Osteoblast (primary cell): ENCODE results near the gene PRKAR2B. TPM values are rescaled to one million over a fixed set of nuclear protein-coding genes. Genes with fewer than 3 reads are reported as not detected.

ENCODE experiments used
- DNase-seq: peaks from one replicate; pipeline ENCODE4 v3.0.0; 2011; ENCODE audit warnings: low spot score, mixed read lengths; ENCODE audit not compliant: insufficient read length; ENCODE audit errors: missing footprints
- H2AFZ ChIP-seq: 2 replicates; pipeline ENCODE4 v1.6.0; 2011; ENCODE audit warnings: mild to moderate bottlenecking, low read length
- H3K27ac ChIP-seq: 2 replicates; pipeline ENCODE4 v1.5.1; 2011; ENCODE audit warnings: mild to moderate bottlenecking, low read depth, low read length, moderate library complexity
- H3K27me3 ChIP-seq: 2 replicates; pipeline ENCODE4 v1.6.0; 2012; ENCODE audit warnings: mild to moderate bottlenecking, control low read depth, inconsistent platforms, low read length, moderate library complexity; ENCODE audit not compliant: insufficient read depth
- H3K36me3 ChIP-seq: 2 replicates; pipeline ENCODE4 v1.5.1; 2011; ENCODE audit warnings: mild to moderate bottlenecking, low read length, control low read depth, moderate library complexity; ENCODE audit not compliant: insufficient read depth
- H3K4me1 ChIP-seq: 2 replicates; pipeline ENCODE4 v1.5.1; 2011; ENCODE audit warnings: mild to moderate bottlenecking, low read length, control low read depth, moderate library complexity; ENCODE audit not compliant: insufficient read depth
- H3K4me2 ChIP-seq: 2 replicates; pipeline ENCODE4 v1.6.0; 2011; ENCODE audit warnings: mild to moderate bottlenecking, low read length; ENCODE audit not compliant: insufficient read depth
- H3K4me3 ChIP-seq: fragments of 200-600 bp; sonication (generic); 3 replicates; pipeline ENCODE4 v1.5.1; 2012; ENCODE audit warnings: mild to moderate bottlenecking, low read length, inconsistent platforms; ENCODE audit not compliant: insufficient read depth
- H3K79me2 ChIP-seq: 2 replicates; pipeline ENCODE4 v1.6.0; 2012; ENCODE audit warnings: mild to moderate bottlenecking, low read length, control low read depth, inconsistent platforms; ENCODE audit not compliant: insufficient read depth
- H3K9me3 ChIP-seq: 2 replicates; pipeline ENCODE4 v1.5.1; 2011; ENCODE audit warnings: low read depth, low read length, control low read depth
- H4K20me1 ChIP-seq: 2 replicates; pipeline ENCODE4 v1.6.0; 2012; ENCODE audit warnings: mild to moderate bottlenecking, low read length, control low read depth; ENCODE audit not compliant: insufficient read depth
- total RNA-seq: library from RNA; depleted of rRNA; stranded (reverse); fragments of >200 nt; gene quantifications from 2 replicates; pipeline ENCODE4 v1.2.3, GENCODE V29; 2012
- TF ChIP-seq, protein P1 (sequence below): IDR thresholded peaks from 2 replicates; pipeline ENCODE4 v1.5.1; 2011; ENCODE audit warnings: mild to moderate bottlenecking, low read depth, low read length, moderate library complexity; ENCODE audit errors: extremely low read depth

Gene PRKAR2B
- total RNA-seq, 1 donor = 2.5 TPM

DNA sequence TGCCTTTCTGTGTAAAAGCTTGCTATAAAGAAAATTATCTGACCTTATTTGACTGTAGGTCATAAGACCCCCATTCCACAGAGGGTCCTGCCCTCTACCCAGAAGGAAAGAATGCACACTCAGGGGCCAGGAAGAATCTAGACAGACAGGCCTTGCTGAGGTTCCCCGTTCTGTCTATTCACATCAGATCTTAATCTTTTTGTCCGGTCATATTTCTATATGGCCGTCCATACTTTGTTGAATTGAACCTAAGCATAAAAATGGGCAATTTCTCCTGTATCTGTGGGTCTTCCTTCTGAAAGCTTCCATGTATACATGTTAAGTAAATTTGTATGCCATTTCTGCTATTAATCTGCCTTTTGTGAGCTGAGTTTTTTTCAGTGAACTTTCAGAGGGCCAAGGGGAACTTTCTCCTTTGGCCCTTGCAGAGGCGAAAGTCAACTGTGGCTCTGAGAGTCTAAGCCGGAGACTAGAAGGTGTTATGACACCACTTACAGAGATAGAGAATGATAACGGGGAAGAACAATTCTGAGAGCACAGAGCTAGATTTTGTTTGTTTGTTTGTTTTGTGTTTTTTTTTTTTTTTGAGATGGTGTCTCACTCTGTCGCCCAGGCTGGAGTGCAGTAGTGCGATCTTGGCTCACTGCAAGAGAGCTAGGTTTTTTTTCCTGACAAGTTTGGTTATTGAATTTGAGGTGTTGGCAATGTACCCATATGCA is 11.6 kb upstream of the PRKAR2B start:
- no peak overlapping the region for H3K4me2 ChIP-seq
- H3K79me2 ChIP-seq = no peaks in the 10 kb centered on the region
- H3K4me3 ChIP-seq = no peak overlapping the region
- H4K20me1 ChIP-seq = no peaks in the 10 kb centered on the region
- peaks cover 5% of the 10 kb centered on the region for H3K4me1 ChIP-seq
- H3K36me3 ChIP-seq = no peaks in the 10 kb centered on the region
- DNase-seq = no peak
- H2AFZ ChIP-seq = no peak overlapping the region
- H3K27me3 ChIP-seq = no peaks in the 10 kb centered on the region
- H3K9me3 ChIP-seq = no peaks in the 10 kb centered on the region
- TF ChIP-seq, protein P1, sequence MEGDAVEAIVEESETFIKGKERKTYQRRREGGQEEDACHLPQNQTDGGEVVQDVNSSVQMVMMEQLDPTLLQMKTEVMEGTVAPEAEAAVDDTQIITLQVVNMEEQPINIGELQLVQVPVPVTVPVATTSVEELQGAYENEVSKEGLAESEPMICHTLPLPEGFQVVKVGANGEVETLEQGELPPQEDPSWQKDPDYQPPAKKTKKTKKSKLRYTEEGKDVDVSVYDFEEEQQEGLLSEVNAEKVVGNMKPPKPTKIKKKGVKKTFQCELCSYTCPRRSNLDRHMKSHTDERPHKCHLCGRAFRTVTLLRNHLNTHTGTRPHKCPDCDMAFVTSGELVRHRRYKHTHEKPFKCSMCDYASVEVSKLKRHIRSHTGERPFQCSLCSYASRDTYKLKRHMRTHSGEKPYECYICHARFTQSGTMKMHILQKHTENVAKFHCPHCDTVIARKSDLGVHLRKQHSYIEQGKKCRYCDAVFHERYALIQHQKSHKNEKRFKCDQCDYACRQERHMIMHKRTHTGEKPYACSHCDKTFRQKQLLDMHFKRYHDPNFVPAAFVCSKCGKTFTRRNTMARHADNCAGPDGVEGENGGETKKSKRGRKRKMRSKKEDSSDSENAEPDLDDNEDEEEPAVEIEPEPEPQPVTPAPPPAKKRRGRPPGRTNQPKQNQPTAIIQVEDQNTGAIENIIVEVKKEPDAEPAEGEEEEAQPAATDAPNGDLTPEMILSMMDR = no peak
- H3K27ac ChIP-seq = no peak overlapping the region

GRCh38 chr7:107034553-107034952 is 10.0 kb upstream of the PRKAR2B start:
- no peaks in the 10 kb centered on the region for H3K9me3 ChIP-seq
- no peaks in the 10 kb centered on the region for H3K27me3 ChIP-seq
- H3K79me2 ChIP-seq = no peaks in the 10 kb centered on the region
- DNase-seq = no peak
- no peak overlapping the region for H3K4me3 ChIP-seq
- H3K4me1 ChIP-seq = peaks cover 5% of the 10 kb centered on the region
- H3K4me2 ChIP-seq = no peak overlapping the region
- TF ChIP-seq, protein P1 = no peak
- H3K27ac ChIP-seq = no peak overlapping the region
- H2AFZ ChIP-seq = no peak overlapping the region
- H4K20me1 ChIP-seq = no peaks in the 10 kb centered on the region
- H3K36me3 ChIP-seq = no peaks in the 10 kb centered on the region

DNA sequence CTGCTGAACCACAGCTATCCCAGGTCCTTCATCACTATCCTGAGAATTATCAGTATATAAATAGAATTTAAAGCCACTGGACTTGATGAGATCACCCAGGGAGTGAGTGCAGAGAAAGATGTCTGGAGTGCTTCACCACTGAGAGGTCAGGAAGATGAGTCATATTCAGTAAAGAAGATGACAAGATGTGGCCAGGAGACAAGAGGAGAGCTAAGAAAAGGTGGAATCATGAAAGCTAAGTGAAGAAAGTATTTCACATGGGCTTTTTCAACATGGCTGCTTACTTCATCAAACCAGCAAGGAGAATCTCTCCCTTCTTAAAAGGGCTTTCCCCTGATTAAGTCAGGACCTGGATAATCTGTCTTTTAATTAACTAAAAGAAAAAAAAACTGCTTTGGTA is 9.1 kb upstream of the PRKAR2B start:
- TF ChIP-seq, protein P1 = no peak

DNA sequence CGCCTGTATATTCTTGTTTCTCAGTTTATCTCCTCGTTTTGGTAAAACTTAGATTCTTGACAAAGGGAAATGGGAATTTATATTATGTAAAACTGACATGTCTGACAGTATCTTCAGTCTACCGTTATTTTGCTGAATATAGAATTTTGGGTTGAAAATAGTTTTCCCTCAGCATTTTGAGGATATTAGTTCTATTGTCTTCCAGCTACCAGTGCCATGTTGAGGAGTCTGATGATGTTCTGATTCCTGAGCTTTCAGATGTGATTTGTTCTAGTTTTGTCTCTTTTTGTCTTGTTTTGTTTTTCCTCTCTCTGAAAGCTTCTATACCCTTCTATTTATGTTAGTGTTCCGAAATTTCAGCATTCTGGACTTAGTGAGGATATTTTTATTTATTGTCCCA is 8.0 kb upstream of the PRKAR2B start:
- H3K4me1 ChIP-seq = peaks cover 5% of the 10 kb centered on the region
- no peak overlapping the region for H3K27ac ChIP-seq

More for the DNA sequence above, 9.1 kb upstream of the PRKAR2B start:
- Histone ChIP-seq H3K4me2 (no peak overlapping the region), H3K79me2 (no peaks in the 10 kb centered on the region), H2AFZ (no peak overlapping the region), H3K27ac (no peak overlapping the region), H3K4me3 (no peak overlapping the region), H3K9me3 (no peaks in the 10 kb centered on the region), H3K4me1 (peaks cover 5% of the 10 kb centered on the region), H4K20me1 (no peaks in the 10 kb centered on the region), H3K27me3 (no peaks in the 10 kb centered on the region), H3K36me3 (no peaks in the 10 kb centered on the region)
- peak; percentile 85 for DNase-seq

More for the DNA sequence above, 8.0 kb upstream of the PRKAR2B start:
- H4K20me1 ChIP-seq = no peaks in the 10 kb centered on the region
- TF ChIP-seq, protein P1 = no peak
- no peaks in the 10 kb centered on the region for H3K36me3 ChIP-seq
- H3K9me3 ChIP-seq = no peaks in the 10 kb centered on the region
- no peaks in the 10 kb centered on the region for H3K27me3 ChIP-seq
- no peak overlapping the region for H3K4me3 ChIP-seq
- DNase-seq = no peak
- no peak overlapping the region for H2AFZ ChIP-seq
- H3K79me2 ChIP-seq = no peaks in the 10 kb centered on the region
- no peak overlapping the region for H3K4me2 ChIP-seq
